HUES48 (cell line): ENCODE measurements around the gene MED13.
"Not testable (repeated sequence)": the region's sequence is repeated elsewhere in the genome, so short reads cannot be mapped to it uniquely, and the experiment has no call there.

Experiments used
- H3K27ac ChIP-seq: one replicate; pipeline ENCODE4 v1.7.0; 2013; ENCODE audit warnings: low read depth, low read length, inconsistent platforms
- H3K27me3 ChIP-seq: 2 replicates; pipeline ENCODE4 v1.6.1; 2013; ENCODE audit warnings: mild to moderate bottlenecking, low read length; ENCODE audit not compliant: control insufficient read depth, insufficient read depth
- H3K36me3 ChIP-seq: 2 replicates; pipeline ENCODE4 v1.6.1; 2013; ENCODE audit warnings: low read length; ENCODE audit not compliant: control insufficient read depth, insufficient read depth
- H3K4me1 ChIP-seq: 2 replicates; pipeline ENCODE4 v1.6.1; 2013; ENCODE audit warnings: mild to moderate bottlenecking, low read length; ENCODE audit not compliant: control insufficient read depth, insufficient read depth
- H3K4me3 ChIP-seq: 2 replicates; pipeline ENCODE4 v1.5.1; 2013; ENCODE audit warnings: mild to moderate bottlenecking, low read depth, low read length
- H3K9ac ChIP-seq: 2 replicates; pipeline ENCODE4 v1.6.1; 2013; ENCODE audit warnings: mild to moderate bottlenecking, low read depth, low read length, moderate library complexity
- H3K9me3 ChIP-seq: 2 replicates; pipeline ENCODE4 v1.6.1; 2013; ENCODE audit warnings: low read length; ENCODE audit not compliant: control insufficient read depth, insufficient read depth

Gene MED13

GRCh38 chr17:62072855-62073254 is 7.8 kb upstream of the MED13 start:
- H3K4me3 ChIP-seq, H3K9ac ChIP-seq, H3K36me3 ChIP-seq, H3K4me1 ChIP-seq, H3K27me3 ChIP-seq, H3K27ac ChIP-seq, H3K9me3 ChIP-seq: not testable (repeated sequence)

GRCh38 chr17:62070900-62071299 is 5.8 kb upstream of the MED13 start:
- no peak overlapping the region for H3K9ac ChIP-seq
- no peaks in the 10 kb centered on the region for H3K36me3 ChIP-seq
- no peaks in the 10 kb centered on the region for H3K9me3 ChIP-seq
- 0 out of 2 replicates have a peak, but pooled peaks cover 3% of the 10 kb centered on the region for H3K4me1 ChIP-seq
- H3K27ac ChIP-seq = no peak overlapping the region
- H3K4me3 ChIP-seq = no peak overlapping the region
- H3K27me3 ChIP-seq = no peaks in the 10 kb centered on the region

GRCh38 chr17:62067165-62068145 is 2.4 kb upstream of the MED13 start:
- Histone ChIP-seq H3K27ac (no peak overlapping the region), H3K9ac (no peak overlapping the region), H3K4me1 (peaks cover 19% of the 10 kb centered on the region), H3K27me3 (no peaks in the 10 kb centered on the region), H3K9me3 (no peaks in the 10 kb centered on the region), H3K4me3 (no peak overlapping the region), H3K36me3 (peaks cover 7% of the 10 kb centered on the region)

GRCh38 chr17:62065611-62066468 is 762 bp upstream of the MED13 start:
- no peaks in the 10 kb centered on the region for H3K9me3 ChIP-seq
- H3K36me3 ChIP-seq = peaks cover 24% of the 10 kb centered on the region
- H3K27me3 ChIP-seq = no peaks in the 10 kb centered on the region
- peak overlapping the region; percentile 94 for H3K9ac ChIP-seq
- peak overlapping the region; percentile 85 for H3K4me3 ChIP-seq
- H3K27ac ChIP-seq = peak overlapping the region; percentile 96
- peaks cover 29% of the 10 kb centered on the region for H3K4me1 ChIP-seq

- no peaks in the 10 kb centered on the region for H3K9me3 ChIP-seq
- peak overlapping the region; percentile 91 for H3K4me3 ChIP-seq
- no peaks in the 10 kb centered on the region for H3K27me3 ChIP-seq
- H3K27ac ChIP-seq = peak overlapping the region; percentile 78
- peaks cover 32% of the 10 kb centered on the region for H3K36me3 ChIP-seq
- H3K9ac ChIP-seq = peak overlapping the region; percentile 84
- H3K4me1 ChIP-seq = peaks cover 29% of the 10 kb centered on the region
Observed at GRCh38 chr17:62064029-62064790, 868 bp downstream of the MED13 start.

GRCh38 chr17:62062944-62063343 is 2.1 kb downstream of the MED13 start:
- H3K9me3 ChIP-seq = no peaks in the 10 kb centered on the region
- peaks cover 29% of the 10 kb centered on the region for H3K4me1 ChIP-seq
- peak overlapping the region; percentile 91 for H3K4me3 ChIP-seq
- H3K9ac ChIP-seq = no peak overlapping the region
- no peak overlapping the region for H3K27ac ChIP-seq
- peaks cover 41% of the 10 kb centered on the region for H3K36me3 ChIP-seq
- H3K27me3 ChIP-seq = no peaks in the 10 kb centered on the region

- Histone ChIP-seq H3K9me3 (no peaks in the 10 kb centered on the region), H3K27me3 (no peaks in the 10 kb centered on the region)
Observed at GRCh38 chr17:62062302-62062701, 2.8 kb downstream of the MED13 start.

GRCh38 chr17:62059414-62059813 is 5.7 kb downstream of the MED13 start:
- H3K36me3 ChIP-seq = peaks cover 74% of the 10 kb centered on the region
- peak overlapping the region; percentile 5 for H3K27ac ChIP-seq
- no peak overlapping the region for H3K4me3 ChIP-seq
- H3K27me3 ChIP-seq = no peaks in the 10 kb centered on the region
- no peaks in the 10 kb centered on the region for H3K9me3 ChIP-seq
- H3K4me1 ChIP-seq = peaks cover 26% of the 10 kb centered on the region
- no peak overlapping the region for H3K9ac ChIP-seq

More at GRCh38 chr17:62062302-62062701, 2.8 kb downstream of the MED13 start:
- H3K36me3 ChIP-seq = peaks cover 47% of the 10 kb centered on the region
- H3K4me3 ChIP-seq = peak overlapping the region; percentile 91; the same call in 1 of the 2 replicates
- peaks cover 29% of the 10 kb centered on the region for H3K4me1 ChIP-seq
- no peak overlapping the region for H3K9ac ChIP-seq
- H3K27ac ChIP-seq = no peak overlapping the region

- Histone ChIP-seq H3K9ac (no peak overlapping the region), H3K36me3 (peaks cover 77% of the 10 kb centered on the region), H3K9me3 (no peaks in the 10 kb centered on the region), H3K4me1 (peaks cover 22% of the 10 kb centered on the region), H3K27ac (no peak overlapping the region), H3K27me3 (no peaks in the 10 kb centered on the region), H3K4me3 (no peak overlapping the region)
Observed at GRCh38 chr17:62058611-62059010, 6.5 kb downstream of the MED13 start.

GRCh38 chr17:62057696-62058095 is 7.4 kb downstream of the MED13 start:
- H3K27ac ChIP-seq = no peak overlapping the region
- H3K36me3 ChIP-seq = peaks cover 82% of the 10 kb centered on the region
- no peak overlapping the region for H3K9ac ChIP-seq
- no peaks in the 10 kb centered on the region for H3K9me3 ChIP-seq
- H3K4me3 ChIP-seq = no peak overlapping the region
- peaks cover 13% of the 10 kb centered on the region for H3K4me1 ChIP-seq
- no peaks in the 10 kb centered on the region for H3K27me3 ChIP-seq
